Mesenchymal stem cell (in vitro differentiated cells and primary cell): ENCODE measurements around the gene FBXO38.
A peak's percentile ranks its signal among the peaks of the same experiment; 100 is the strongest.

Experiments used
- DNase-seq: peaks from one replicate; pipeline ENCODE4 v3.0.0-alpha.2; 2013
- H2AFZ ChIP-seq: one replicate; pipeline ENCODE4 v1.6.1; 2013; ENCODE audit warnings: low read depth, mild to moderate bottlenecking, control low read depth, inconsistent platforms, low read length, moderate library complexity
- H2AK5ac ChIP-seq: 2 replicates; pipeline ENCODE4 v1.6.1; 2013; ENCODE audit warnings: low read length, moderate library complexity, mild to moderate bottlenecking, inconsistent platforms; ENCODE audit not compliant: severe bottlenecking
- H2BK120ac ChIP-seq: one replicate; pipeline ENCODE4 v1.6.1; 2013; ENCODE audit warnings: low read depth, mild to moderate bottlenecking, inconsistent platforms, low read length, moderate library complexity
- H2BK12ac ChIP-seq, 2 experiments: one replicate each; pipeline ENCODE4 v1.6.1; 2013; ENCODE audit warnings: inconsistent platforms in 2 of 2, low read length in 2 of 2, mild to moderate bottlenecking in 2 of 2, moderate library complexity in 2 of 2, control low read depth in 1 of 2
- H2BK15ac ChIP-seq: one replicate; pipeline ENCODE4 v1.6.1; 2013; ENCODE audit warnings: mild to moderate bottlenecking, low read depth, inconsistent platforms; ENCODE audit not compliant: poor library complexity, severe bottlenecking
- H2BK5ac ChIP-seq: 2 replicates; pipeline ENCODE4 v1.6.1; 2013; ENCODE audit warnings: low read depth, mild to moderate bottlenecking, low read length, control low read depth, inconsistent platforms; ENCODE audit not compliant: poor library complexity, severe bottlenecking
- H3K14ac ChIP-seq, 2 experiments: one replicate each; pipeline ENCODE4 v1.6.1; 2013; ENCODE audit warnings: inconsistent platforms in 2 of 2, low read length in 2 of 2, control low read depth in 1 of 2, mild to moderate bottlenecking in 1 of 2, moderate library complexity in 1 of 2
- H3K18ac ChIP-seq, 2 experiments: one replicate each; pipeline ENCODE4 v1.6.1; 2013; ENCODE audit warnings: inconsistent platforms in 2 of 2, low read length in 2 of 2, control low read depth in 1 of 2, low read depth in 1 of 2, mild to moderate bottlenecking in 1 of 2
- H3K23ac ChIP-seq, 2 experiments: one replicate each; pipeline ENCODE4 v1.6.1; 2013; ENCODE audit warnings: inconsistent platforms in 2 of 2, low read length in 2 of 2, mild to moderate bottlenecking in 2 of 2, moderate library complexity in 2 of 2, control low read depth in 1 of 2
- H3K27ac ChIP-seq: 2 replicates; pipeline ENCODE4 v1.5.1; 2013; ENCODE audit warnings: mild to moderate bottlenecking, moderate library complexity, low read length, control low read depth, inconsistent platforms; ENCODE audit not compliant: poor library complexity, severe bottlenecking
- H3K27me3 ChIP-seq, 2 experiments: 2 replicates each; pipeline versions ENCODE4 v1.6.1 to v1.7.0; 2013; ENCODE audit warnings: low read length in 2 of 2, mild to moderate bottlenecking in 2 of 2, moderate library complexity in 2 of 2, control low read depth in 1 of 2, inconsistent platforms in 1 of 2; ENCODE audit not compliant: control insufficient read depth in 1 of 2, insufficient read depth in 1 of 2
- H3K36me3 ChIP-seq, 2 experiments: 2 replicates each; pipeline versions ENCODE4 v1.6.1 to v1.7.0; 2013; ENCODE audit warnings: low read length in 2 of 2, control low read depth in 1 of 2, inconsistent platforms in 1 of 2, low read depth in 1 of 2, mild to moderate bottlenecking in 1 of 2; ENCODE audit not compliant: insufficient read depth in 2 of 2, control insufficient read depth in 1 of 2
- H3K4ac ChIP-seq, 2 experiments: one replicate each; pipeline ENCODE4 v1.6.1; 2013; ENCODE audit warnings: inconsistent platforms in 2 of 2, low read length in 2 of 2, mild to moderate bottlenecking in 2 of 2, moderate library complexity in 2 of 2, control low read depth in 1 of 2, low read depth in 1 of 2
- H3K4me1 ChIP-seq: 2 replicates; pipeline ENCODE4 v1.6.1; 2013; ENCODE audit warnings: low read depth, low read length, control low read depth; ENCODE audit not compliant: control insufficient read depth, insufficient read depth
- H3K4me2 ChIP-seq: 2 replicates; pipeline ENCODE4 v1.6.1; 2013; ENCODE audit warnings: low read length, mild to moderate bottlenecking, inconsistent platforms; ENCODE audit not compliant: poor library complexity, severe bottlenecking
- H3K4me3 ChIP-seq, 2 experiments: 2 replicates each; pipeline versions ENCODE4 v1.5.1 to v1.7.0; 2013; ENCODE audit warnings: low read length in 2 of 2, mild to moderate bottlenecking in 2 of 2, control low read depth in 1 of 2, low read depth in 1 of 2; ENCODE audit not compliant: insufficient read depth in 1 of 2
- H3K79me1 ChIP-seq: replicated peaks from 2 replicates; pipeline ENCODE4 v1.6.1; 2013; ENCODE audit warnings: mild to moderate bottlenecking, control low read depth, low read length, inconsistent platforms; ENCODE audit not compliant: poor library complexity, severe bottlenecking
- H3K9ac ChIP-seq: 2 replicates; pipeline ENCODE4 v1.7.0; 2013; ENCODE audit warnings: mild to moderate bottlenecking, low read length, moderate library complexity
- H3K9me3 ChIP-seq: 2 replicates; pipeline ENCODE4 v1.7.0; 2013; ENCODE audit warnings: mild to moderate bottlenecking, low read length; ENCODE audit not compliant: control insufficient read depth
- H4K8ac ChIP-seq: one replicate; pipeline ENCODE4 v1.6.1; 2013; ENCODE audit warnings: inconsistent platforms, mild to moderate bottlenecking, low read length, moderate library complexity
- H4K91ac ChIP-seq: one replicate; pipeline ENCODE4 v1.6.1; 2013; ENCODE audit warnings: mild to moderate bottlenecking, low read length, inconsistent platforms
- WGBS: methylation state at CpG from one replicate; pipeline ENCODE4 v1.1.7; 2013; ENCODE audit warnings: mixed read lengths; 5-methylcytosine and 5-hydroxymethylcytosine counted together

The FBXO38 gene

GRCh38 chr5:148394587-148395019 lies 10.8 kb downstream of the FBXO38 start:
- Histone ChIP-seq H3K9me3 (no peaks in the 10 kb centered on the region), H2AFZ (no peak overlapping the region), H3K9ac (no peak overlapping the region), H4K91ac (no peak overlapping the region), H3K36me3 (peaks cover 0 to 57% of the 10 kb centered on the region in 2 experiments), H2BK120ac (no peak overlapping the region), H3K4me2 (no peak overlapping the region), H3K23ac (no peak overlapping the region), H3K18ac (no peak overlapping the region), H3K4me1 (no peaks in the 10 kb centered on the region), H3K27me3 (no peaks in the 10 kb centered on the region), H2BK5ac (no peak overlapping the region), H3K4me3 (no peak overlapping the region), H3K27ac (no peak overlapping the region), H2BK15ac (no peak overlapping the region), H3K79me1 (peaks cover 11% of the 10 kb centered on the region), H4K8ac (no peak overlapping the region), H3K4ac (no peak overlapping the region), H2BK12ac (no peak overlapping the region), H3K14ac (no peak overlapping the region), H2AK5ac (no peak overlapping the region)
- WGBS: 74% methylated on average over 3 of the region's 3 CpGs
- no peak for DNase-seq

- no peak overlapping the region for H3K18ac ChIP-seq
- no peak overlapping the region for H3K14ac ChIP-seq
- H3K9me3 ChIP-seq: no peaks in the 10 kb centered on the region
- no peak overlapping the region for H3K23ac ChIP-seq
- no peaks in the 10 kb centered on the region for H3K27me3 ChIP-seq
- no peak overlapping the region for H2BK5ac ChIP-seq
- H3K4me3 ChIP-seq: no peak overlapping the region
- H3K4ac ChIP-seq: no peak overlapping the region
- no peak overlapping the region for H4K91ac ChIP-seq
- no peak overlapping the region for H4K8ac ChIP-seq
- DNase-seq: no peak
- no peak overlapping the region for H2BK120ac ChIP-seq
- no peak overlapping the region for H3K27ac ChIP-seq
- H2BK12ac ChIP-seq: no peak overlapping the region
- no peak overlapping the region for H3K4me2 ChIP-seq
- H3K4me1 ChIP-seq: no peaks in the 10 kb centered on the region
- 100% methylated on average over 2 of the region's 2 CpGs for WGBS
- H3K9ac ChIP-seq: no peak overlapping the region
- peaks cover 11% of the 10 kb centered on the region for H3K79me1 ChIP-seq
- no peak overlapping the region for H2BK15ac ChIP-seq
- H2AK5ac ChIP-seq: no peak overlapping the region
- H3K36me3 ChIP-seq: peaks cover 0 to 61% of the 10 kb centered on the region in 2 experiments
- no peak overlapping the region for H2AFZ ChIP-seq
Observed at GRCh38 chr5:148395031-148395430, 11.3 kb downstream of the FBXO38 start.

- Histone ChIP-seq H3K4me2 (no peak overlapping the region), H3K4me1 (no peaks in the 10 kb centered on the region), H3K27me3 (no peaks in the 10 kb centered on the region), H3K4ac (no peak overlapping the region), H4K91ac (no peak overlapping the region), H2AFZ (no peak overlapping the region), H2BK120ac (no peak overlapping the region), H3K9ac (no peak overlapping the region), H3K36me3 (peaks cover 0 to 88% of the 10 kb centered on the region in 2 experiments), H2BK12ac (no peak overlapping the region), H4K8ac (peak overlapping the region; percentile 80), H3K4me3 (no peak overlapping the region), H3K14ac (no peak overlapping the region), H3K79me1 (peaks cover 11% of the 10 kb centered on the region), H2BK5ac (no peak overlapping the region), H3K18ac (peak overlapping the region in 1 of 2 experiments; percentile 77), H2BK15ac (no peak overlapping the region), H3K27ac (no peak overlapping the region), H3K9me3 (no peaks in the 10 kb centered on the region), H2AK5ac (no peak overlapping the region), H3K23ac (no peak overlapping the region)
- WGBS: 94% methylated on average over 1 of the region's 3 CpGs
- no peak for DNase-seq
Observed at GRCh38 chr5:148397968-148398595, 14.3 kb downstream of the FBXO38 start.

GRCh38 chr5:148398698-148399121 lies 15.0 kb downstream of the FBXO38 start:
- no peak overlapping the region for H3K14ac ChIP-seq
- no peak overlapping the region for H2AFZ ChIP-seq
- H3K36me3 ChIP-seq: peaks cover 0 to 94% of the 10 kb centered on the region in 2 experiments
- H2BK12ac ChIP-seq: no peak overlapping the region
- H3K4me3 ChIP-seq: no peak overlapping the region
- no peak overlapping the region for H3K4ac ChIP-seq
- H3K9me3 ChIP-seq: no peaks in the 10 kb centered on the region
- DNase-seq: no peak
- H2AK5ac ChIP-seq: no peak overlapping the region
- peaks cover 12% of the 10 kb centered on the region for H3K79me1 ChIP-seq
- no peak overlapping the region for H2BK15ac ChIP-seq
- no peak overlapping the region for H4K8ac ChIP-seq
- no peak overlapping the region for H4K91ac ChIP-seq
- no peak overlapping the region for H2BK120ac ChIP-seq
- WGBS: 88% methylated on average over 3 of the region's 5 CpGs
- no peak overlapping the region for H3K9ac ChIP-seq
- no peaks in the 10 kb centered on the region for H3K4me1 ChIP-seq
- no peak overlapping the region for H3K27ac ChIP-seq
- no peak overlapping the region for H3K23ac ChIP-seq
- H3K4me2 ChIP-seq: no peak overlapping the region
- H2BK5ac ChIP-seq: no peak overlapping the region
- H3K27me3 ChIP-seq: no peaks in the 10 kb centered on the region
- peak overlapping the region in 1 of 2 experiments; percentile 57 for H3K18ac ChIP-seq
